CD4-positive, CD25-positive, alpha-beta regulatory T cell (primary cell): ENCODE measurements around the gene HK1. TPM values are rescaled to one million over a fixed set of nuclear protein-coding genes. Genes with fewer than 3 reads are reported as not detected.

Experiments used
- ATAC-seq, 2 donors: fragments of 150-1000 bp; cut with Tn5 transposase; one replicate each; pipeline ENCODE4 v1.10.0; 2021; ENCODE audit warnings: low read depth in 2 of 2, moderate number of reproducible peaks in 2 of 2, moderate library complexity in 1 of 2
- DNase-seq, 3 donors: peaks; one replicate each; pipeline versions ENCODE4 v3.0.0 to v3.0.0-alpha.2; 2012 to 2022; ENCODE audit warnings: mixed read lengths in 1 of 3
- H3K27ac ChIP-seq: one replicate; pipeline ENCODE4 v1.7.0; 2013; ENCODE audit warnings: mild to moderate bottlenecking, low read length; ENCODE audit not compliant: insufficient read depth, poor library complexity, severe bottlenecking
- H3K27me3 ChIP-seq: one replicate; pipeline ENCODE4 v1.7.0; 2013; ENCODE audit warnings: low read length; ENCODE audit not compliant: control insufficient read depth, insufficient read depth
- H3K36me3 ChIP-seq: one replicate; pipeline ENCODE4 v1.7.0; 2013; ENCODE audit warnings: mild to moderate bottlenecking, low read length, moderate library complexity; ENCODE audit not compliant: control insufficient read depth, insufficient read depth
- H3K4me1 ChIP-seq: 2 replicates; pipeline ENCODE4 v1.7.0; 2013; ENCODE audit warnings: mild to moderate bottlenecking, low read length; ENCODE audit not compliant: insufficient read depth, control insufficient read depth, poor library complexity, severe bottlenecking
- H3K4me3 ChIP-seq: one replicate; pipeline ENCODE4 v1.7.0; 2013; ENCODE audit warnings: low read depth, mild to moderate bottlenecking, low read length, moderate library complexity
- H3K9me3 ChIP-seq, 2 experiments: 1 replicate in 1 of 2; 2 replicates in 1 of 2; pipeline ENCODE4 v1.7.0; 2013; ENCODE audit warnings: low read length in 2 of 2, mild to moderate bottlenecking in 1 of 2, moderate library complexity in 1 of 2; ENCODE audit not compliant: control insufficient read depth in 2 of 2
- H3K27ac Mint-ChIP-seq, 3 donors: one replicate each; pipeline ENCODE4 v1.8.0; 2020 to 2022; ENCODE audit warnings: mild to moderate bottlenecking in 3 of 3, mixed read lengths in 3 of 3, moderate library complexity in 2 of 3
- H3K27me3 Mint-ChIP-seq: one replicate; pipeline ENCODE4 v1.8.0; 2022; ENCODE audit warnings: mild to moderate bottlenecking, mixed read lengths
- H3K36me3 Mint-ChIP-seq: one replicate; pipeline ENCODE4 v1.8.0; 2020; ENCODE audit warnings: mixed read lengths
- H3K4me1 Mint-ChIP-seq, 4 donors: one replicate each; pipeline ENCODE4 v1.8.0; 2020 to 2022; ENCODE audit warnings: mixed read lengths in 4 of 4, mild to moderate bottlenecking in 1 of 4
- H3K4me3 Mint-ChIP-seq, 4 donors: one replicate each; pipeline ENCODE4 v1.8.0; 2020 to 2022; ENCODE audit warnings: mild to moderate bottlenecking in 4 of 4, mixed read lengths in 4 of 4, moderate library complexity in 3 of 4
- H3K9me3 Mint-ChIP-seq, 7 donors: one replicate each; pipeline ENCODE4 v1.8.0; 2020 to 2022; ENCODE audit warnings: mixed read lengths in 7 of 7, mild to moderate bottlenecking in 3 of 7, moderate library complexity in 2 of 7
- polyA plus RNA-seq, 4 donors: library from polyadenylated mRNA; unstranded; fragments of 300-500 nt; fragmentation: Illumina TruSeq; gene quantifications; one replicate each; pipeline ENCODE4 v1.2.3, GENCODE V29; 2021
- total RNA-seq: library from RNA; stranded (reverse); gene quantifications from one replicate; pipeline ENCODE4 v1.2.3, GENCODE V29; 2022

HK1 gene
- total and polyA plus RNA-seq, 5 donors from 2014 or later = 86.4 to 115 (median 102) TPM

GRCh38 chr10:69434926-69435325, 156.6 kb downstream of the HK1 start:
- Mint-ChIP-seq H3K27ac (no peak overlapping the region), H3K4me1 (no peaks in the 10 kb centered on the region), H3K4me3 (no peak overlapping the region), H3K36me3 (no peaks in the 10 kb centered on the region), H3K9me3 (no peaks in the 10 kb centered on the region), H3K27me3 (peaks cover 5% of the 10 kb centered on the region)
- Histone ChIP-seq H3K27me3 (no peaks in the 10 kb centered on the region), H3K9me3 (no peaks in the 10 kb centered on the region), H3K27ac (no peak overlapping the region), H3K4me1 (no peaks in the 10 kb centered on the region), H3K4me3 (no peak overlapping the region), H3K36me3 (no peaks in the 10 kb centered on the region)
- DNase-seq = no peak
- ATAC-seq = no peak

- no peaks in the 10 kb centered on the region for H3K9me3 ChIP-seq
- Mint-ChIP-seq H3K4me3 (no peak overlapping the region), H3K9me3 (no peaks in the 10 kb centered on the region), H3K36me3 (no peaks in the 10 kb centered on the region), H3K4me1 (no peaks in the 10 kb centered on the region), H3K27ac (no peak overlapping the region), H3K27me3 (peaks cover 5% of the 10 kb centered on the region)
- H3K4me3 ChIP-seq = no peak overlapping the region
- H3K4me1 ChIP-seq = no peaks in the 10 kb centered on the region
- H3K36me3 ChIP-seq = no peaks in the 10 kb centered on the region
- no peak for DNase-seq
- no peak overlapping the region for H3K27ac ChIP-seq
- no peaks in the 10 kb centered on the region for H3K27me3 ChIP-seq
- ATAC-seq = no peak
Measured at GRCh38 chr10:69435966-69436520, 157.7 kb downstream of the HK1 start.

- peak overlapping the region in 1 of 3 donors; percentile 64 for H3K27ac Mint-ChIP-seq
- Histone ChIP-seq H3K9me3 (no peaks in the 10 kb centered on the region), H3K27ac (no peak overlapping the region), H3K36me3 (no peaks in the 10 kb centered on the region), H3K27me3 (no peaks in the 10 kb centered on the region), H3K4me3 (no peak overlapping the region), H3K4me1 (no peaks in the 10 kb centered on the region)
- H3K27me3 Mint-ChIP-seq = peaks cover 5% of the 10 kb centered on the region
- no peak for DNase-seq
- H3K9me3 Mint-ChIP-seq = no peaks in the 10 kb centered on the region
- no peaks in the 10 kb centered on the region for H3K4me1 Mint-ChIP-seq
- no peak for ATAC-seq
- H3K36me3 Mint-ChIP-seq = no peaks in the 10 kb centered on the region
- no peak overlapping the region for H3K4me3 Mint-ChIP-seq
Measured at GRCh38 chr10:69437321-69438259, 159.3 kb downstream of the HK1 start.

GRCh38 chr10:69438536-69439349, 160.4 kb downstream of the HK1 start:
- H3K9me3 Mint-ChIP-seq = no peaks in the 10 kb centered on the region
- Histone ChIP-seq H3K9me3 (no peaks in the 10 kb centered on the region), H3K27ac (no peak overlapping the region), H3K36me3 (no peaks in the 10 kb centered on the region), H3K4me3 (no peak overlapping the region), H3K4me1 (no peaks in the 10 kb centered on the region), H3K27me3 (no peaks in the 10 kb centered on the region)
- H3K36me3 Mint-ChIP-seq = no peaks in the 10 kb centered on the region
- no peak overlapping the region for H3K4me3 Mint-ChIP-seq
- H3K4me1 Mint-ChIP-seq = no peaks in the 10 kb centered on the region
- H3K27ac Mint-ChIP-seq = peak overlapping the region in 1 of 3 donors; percentile 12
- ATAC-seq (no peak), DNase-seq (no peak)
- H3K27me3 Mint-ChIP-seq = peaks cover 5% of the 10 kb centered on the region

- no peaks in the 10 kb centered on the region for H3K9me3 ChIP-seq
- no peak for DNase-seq
- no peak overlapping the region for H3K4me3 Mint-ChIP-seq
- H3K4me3 ChIP-seq = no peak overlapping the region
- H3K9me3 Mint-ChIP-seq = no peaks in the 10 kb centered on the region
- H3K27ac Mint-ChIP-seq = no peak overlapping the region
- H3K27me3 ChIP-seq = no peaks in the 10 kb centered on the region
- no peaks in the 10 kb centered on the region for H3K4me1 Mint-ChIP-seq
- no peaks in the 10 kb centered on the region for H3K36me3 Mint-ChIP-seq
- H3K4me1 ChIP-seq = no peaks in the 10 kb centered on the region
- no peak for ATAC-seq
- H3K36me3 ChIP-seq = no peaks in the 10 kb centered on the region
- H3K27me3 Mint-ChIP-seq = peaks cover 5% of the 10 kb centered on the region
- H3K27ac ChIP-seq = no peak overlapping the region
Measured at GRCh38 chr10:69439350-69439739, 161.0 kb downstream of the HK1 start.

- no peaks in the 10 kb centered on the region for H3K4me1 ChIP-seq
- no peak for ATAC-seq
Measured at GRCh38 chr10:69439813-69440506, 161.7 kb downstream of the HK1 start.

GRCh38 chr10:69443354-69443753, 165.1 kb downstream of the HK1 start:
- Mint-ChIP-seq H3K27me3 (peaks cover 8% of the 10 kb centered on the region), H3K4me3 (no peak overlapping the region), H3K9me3 (peaks cover 0 to 1% (median 0%) of the 10 kb centered on the region in 7 donors), H3K36me3 (no peaks in the 10 kb centered on the region), H3K27ac (peak overlapping the region in 1 of 3 donors; percentile 24), H3K4me1 (peaks cover 0 to 6% (median under 1%) of the 10 kb centered on the region in 4 donors)
- Histone ChIP-seq H3K27ac (no peak overlapping the region), H3K36me3 (no peaks in the 10 kb centered on the region), H3K4me3 (no peak overlapping the region), H3K9me3 (no peaks in the 10 kb centered on the region), H3K4me1 (no peaks in the 10 kb centered on the region), H3K27me3 (no peaks in the 10 kb centered on the region)
- ATAC-seq (no peak), DNase-seq (no peak)

More at GRCh38 chr10:69439813-69440506, 161.7 kb downstream of the HK1 start:
- no peaks in the 10 kb centered on the region for H3K36me3 Mint-ChIP-seq
- no peak overlapping the region for H3K4me3 Mint-ChIP-seq
- H3K4me3 ChIP-seq = no peak overlapping the region
- no peak for DNase-seq
- H3K4me1 Mint-ChIP-seq = no peaks in the 10 kb centered on the region
- no peaks in the 10 kb centered on the region for H3K27me3 ChIP-seq
- H3K27me3 Mint-ChIP-seq = peaks cover 5% of the 10 kb centered on the region
- no peak overlapping the region for H3K27ac Mint-ChIP-seq
- no peaks in the 10 kb centered on the region for H3K9me3 Mint-ChIP-seq
- H3K27ac ChIP-seq = no peak overlapping the region
- H3K9me3 ChIP-seq = no peaks in the 10 kb centered on the region
- H3K36me3 ChIP-seq = no peaks in the 10 kb centered on the region
